Endothelial cell of umbilical vein (primary cell): Measurements from ENCODE around the gene MIB2. TPM values are rescaled to one million over a fixed set of nuclear protein-coding genes. Genes with fewer than 3 reads are reported as not detected.
"Not testable (repeated sequence)": the region's sequence is repeated elsewhere in the genome, so short reads cannot be mapped to it uniquely, and the experiment has no call there.

ENCODE experiments used
- BruUV-seq: library from RNA; stranded (reverse); fragments of 400-500 nt; replicated peaks from 2 replicates; lab custom pipeline; 2021; lab: Mats Ljungman, UMichigan
- CTCF ChIA-PET: fragments of 300-600, 350-600 bp; sonication (Branson Sonifier 250); formaldehyde crosslinking; loops from one replicate; lab custom pipeline; 2021; ENCODE audit warnings: antibody characterized with exemption, inconsistent platforms; lab: Charles Lee
- POLR2A ChIA-PET: fragments of 300-600, 350-600 bp; sonication (Branson Sonifier 250); formaldehyde crosslinking; loops from one replicate; lab custom pipeline; 2021; ENCODE audit warnings: antibody characterized with exemption, inconsistent platforms; lab: Charles Lee
- DNase-seq: peaks from one replicate; pipeline ENCODE4 v3.0.0-alpha.2; 2011; ENCODE audit warnings: low read depth, low spot score
- FAIRE-seq: peaks from 2 replicates; lab custom pipeline; 2011; peaks lifted over from hg19 to GRCh38; lab: Jason Lieb, UNC
- H2AFZ ChIP-seq: 2 replicates; pipeline ENCODE4 v1.6.0; 2012; ENCODE audit warnings: low read depth, low read length, control low read depth, inconsistent platforms
- H3K27ac ChIP-seq: 2 replicates; pipeline ENCODE4 v1.5.1; 2011; ENCODE audit warnings: low read depth, mild to moderate bottlenecking, control low read depth, low read length, moderate library complexity; ENCODE audit not compliant: insufficient read depth
- H3K27me3 ChIP-seq, 2 experiments: 2 replicates each; pipeline versions ENCODE4 v1.6.0 to v1.6.1; 2011; ENCODE audit warnings: low read length in 2 of 2, mixed read lengths in 1 of 2; ENCODE audit not compliant: control insufficient read depth in 2 of 2, insufficient read depth in 2 of 2
- H3K36me3 ChIP-seq, 2 experiments: 2 replicates in 1 of 2; 3 replicates in 1 of 2; pipeline ENCODE4 v1.5.1; 2011; ENCODE audit warnings: low read length in 2 of 2, mild to moderate bottlenecking in 1 of 2, moderate library complexity in 1 of 2; ENCODE audit not compliant: control insufficient read depth in 2 of 2, insufficient read depth in 2 of 2; ENCODE audit errors: extremely low read depth in 1 of 2
- H3K4me1 ChIP-seq: 3 replicates; pipeline ENCODE4 v1.5.1; 2011; ENCODE audit warnings: mild to moderate bottlenecking, low read length; ENCODE audit not compliant: control insufficient read depth, insufficient read depth; ENCODE audit errors: extremely low read depth
- H3K4me2 ChIP-seq: 2 replicates; pipeline ENCODE4 v1.6.1; 2011; ENCODE audit warnings: low read length, control low read depth, mixed read lengths; ENCODE audit not compliant: insufficient read depth
- H3K4me3 ChIP-seq, 3 experiments: fragments of 200-600 bp in 1 of 3; sonication (generic), shearing (Covaris generic) in 1 of 3; replicated peaks in 1 of 3; 2 replicates each; pipeline ENCODE4 v1.5.1; 2011 to 2016; ENCODE audit warnings: control low read depth in 3 of 3, low read length in 3 of 3, mild to moderate bottlenecking in 2 of 3, inconsistent platforms in 1 of 3, low read depth in 1 of 3, moderate library complexity in 1 of 3; ENCODE audit not compliant: insufficient read depth in 1 of 3
- H3K79me2 ChIP-seq: 2 replicates; pipeline ENCODE4 v1.6.0; 2012; ENCODE audit warnings: low read length, inconsistent platforms; ENCODE audit not compliant: control insufficient read depth, insufficient read depth
- H3K9ac ChIP-seq: replicated peaks from 2 replicates; pipeline ENCODE3; 2011; ENCODE audit warnings: low read length, control low read depth; ENCODE audit not compliant: insufficient read depth; ENCODE audit errors: extremely low read depth
- H3K9me1 ChIP-seq: replicated peaks from 3 replicates; pipeline ENCODE4 v1.6.0; 2011; ENCODE audit warnings: mild to moderate bottlenecking, low read length; ENCODE audit not compliant: control insufficient read depth, insufficient read depth; ENCODE audit errors: extremely low read depth
- H3K9me3 ChIP-seq: replicated peaks from 2 replicates; pipeline ENCODE4 v1.5.1; 2012; ENCODE audit warnings: low read length, inconsistent platforms; ENCODE audit not compliant: control insufficient read depth, insufficient read depth
- H4K20me1 ChIP-seq: replicated peaks from 2 replicates; pipeline ENCODE3; 2011; ENCODE audit warnings: mild to moderate bottlenecking, low read length; ENCODE audit not compliant: control insufficient read depth, insufficient read depth; ENCODE audit errors: extremely low read depth
- CTCF ChIP-seq, 2 donors: IDR thresholded peaks; 1 replicate in 1 of 2; 2 replicates in 1 of 2; pipeline ENCODE4 v1.5.1; 2011; ENCODE audit warnings: low read length in 2 of 2, mild to moderate bottlenecking in 2 of 2, moderate library complexity in 2 of 2, control low read depth in 1 of 2, inconsistent platforms in 1 of 2, low read depth in 1 of 2; ENCODE audit not compliant: insufficient read depth in 1 of 2; ENCODE audit errors: extremely low read depth in 1 of 2
- EZH2 ChIP-seq: IDR thresholded peaks from 2 replicates; pipeline ENCODE4 v1.6.1; 2012; ENCODE audit warnings: borderline replicate concordance, low read depth, mild to moderate bottlenecking, moderate library complexity, low read length, inconsistent platforms; ENCODE audit not compliant: severe bottlenecking
- FOS ChIP-seq: IDR thresholded peaks from 2 replicates; pipeline ENCODE4 v1.6.1; 2011; ENCODE audit warnings: mild to moderate bottlenecking, low read length, moderate library complexity, borderline replicate concordance; ENCODE audit not compliant: insufficient read depth
- GATA2 ChIP-seq: IDR thresholded peaks from 2 replicates; pipeline ENCODE4 v1.7.0; 2011; ENCODE audit warnings: low read depth, mild to moderate bottlenecking, moderate library complexity, mixed read lengths, low read length; ENCODE audit not compliant: insufficient read length, insufficient read depth
- JUN ChIP-seq: IDR thresholded peaks from 2 replicates; pipeline ENCODE4 v1.6.1; 2011; ENCODE audit warnings: borderline replicate concordance, low read depth; ENCODE audit not compliant: insufficient read length, insufficient read depth
- MAX ChIP-seq: IDR thresholded peaks from 2 replicates; pipeline ENCODE4 v1.6.1; 2011; ENCODE audit not compliant: insufficient read depth, insufficient read length
- MYC ChIP-seq: IDR thresholded peaks from one replicate; pipeline ENCODE4 v1.6.1; 2011; ENCODE audit warnings: mild to moderate bottlenecking, low read depth, low read length
- POLR2A ChIP-seq: IDR thresholded peaks from 2 replicates; pipeline ENCODE4 v1.6.1; 2012; ENCODE audit warnings: low read depth, mild to moderate bottlenecking, control low read depth, low read length
- POLR2AphosphoS5 ChIP-seq: IDR thresholded peaks from 2 replicates; pipeline ENCODE4 v1.6.1; 2012; ENCODE audit warnings: low read depth, mild to moderate bottlenecking, control low read depth, low read length, moderate library complexity; ENCODE audit not compliant: insufficient read depth
- dilution Hi-C: fragments of 300-500 bp; cut with MboI; formaldehyde crosslinking; loops from one replicate; pipeline ENCODE4 v1.15.0; 2019; ENCODE audit warnings: low sequenced_read_pairs; ENCODE audit not compliant: extremely low pct_ligation_motif_present
- intact Hi-C: fragments of 100-400 bp; cut with micrococcal nuclease; formaldehyde crosslinking; loops from one replicate; pipeline ENCODE4 v1.10.0; 2022
- polyA plus RNA-seq, 4 experiments: library from polyadenylated mRNA; depleted of rRNA in 3 of 4; stranded (reverse) in 3 of 4; unstranded in 1 of 4; fragments of >200 nt; gene quantifications; 2 replicates each; pipeline versions ENCODE4 v1.2.1 to v1.2.3, GENCODE V29; 2011 to 2012; ENCODE audit warnings: missing spikeins in 1 of 4
- total RNA-seq: library from RNA; stranded (reverse); gene quantifications from 2 replicates; pipeline ENCODE4 v1.2.3, GENCODE V29; 2021

Gene MIB2
- total and polyA plus RNA-seq, 2 donors (not counting 3 experiments of a cell fraction or from before 2014, with no cell fraction given): 25.9 to 45.0 TPM

GRCh38 chr1:1664318-1664717, 49.0 kb downstream of the MIB2 start:
- H3K9me3 ChIP-seq, H3K27me3 ChIP-seq, H3K9ac ChIP-seq, H3K4me3 ChIP-seq, H3K4me1 ChIP-seq, FAIRE-seq, H4K20me1 ChIP-seq, DNase-seq, H3K79me2 ChIP-seq, BruUV-seq, POLR2A ChIA-PET, CTCF ChIA-PET, H3K4me2 ChIP-seq, dilution Hi-C loops, intact Hi-C loops, H2AFZ ChIP-seq, H3K9me1 ChIP-seq, H3K27ac ChIP-seq: not testable (repeated sequence)
- peaks cover 0 to 20% of the 10 kb centered on the region in 2 experiments for H3K36me3 ChIP-seq

GRCh38 chr1:1664941-1665814, 49.9 kb downstream of the MIB2 start:
- Histone ChIP-seq H2AFZ (no peak overlapping the region), H3K9me1 (no peaks in the 10 kb centered on the region), H3K9ac (no peak overlapping the region), H4K20me1 (no peaks in the 10 kb centered on the region), H3K4me3 (no peak overlapping the region), H3K27ac (no peak overlapping the region), H3K9me3 (no peaks in the 10 kb centered on the region), H3K79me2 (no peaks in the 10 kb centered on the region), H3K36me3 (peaks cover 0 to 20% of the 10 kb centered on the region in 2 experiments), H3K4me2 (no peak overlapping the region), H3K27me3 (no peaks in the 10 kb centered on the region), H3K4me1 (no peaks in the 10 kb centered on the region)
- POLR2A ChIA-PET: no interaction called here
- FAIRE-seq: no peak
- dilution Hi-C loops: no loop called here
- CTCF ChIA-PET: interaction anchor here (1.4 to 1.8 kb wide), 2 partner anchors 14 to 19 kb away, joined by 4 to 8 read pairs; no protein-coding TSS in a partner anchor
- TF ChIP-seq EZH2 (no peak), FOS (no peak), MAX (no peak), MYC (no peak), GATA2 (no peak), POLR2A (no peak), POLR2AphosphoS5 (no peak), JUN (no peak), CTCF (IDR thresholded peaks at IDR 0.05; ENCODE audit: extremely low read depth in 1 of 2, insufficient read depth in 1 of 2, low read depth in 1 of 2, low read length in 2 of 2) (no peak)
- intact Hi-C loops: no loop called here
- BruUV-seq: no TSS peak
- no peak for DNase-seq
